SU-DHL-6 (cell line): ENCODE data around the gene IL24.

Experiments
- H2AFZ ChIP-seq: fragments of 200-600 bp; sonication (generic); 2 replicates; pipeline ENCODE4 v1.6.1; 2014; ENCODE audit warnings: low read depth, mild to moderate bottlenecking, moderate library complexity, mixed read lengths, antibody characterized with exemption, low read length; ENCODE audit not compliant: severe bottlenecking
- H3F3A ChIP-seq: fragments of 200-600 bp; shearing (Covaris generic); 2 replicates; pipeline ENCODE4 v1.6.0; 2016; ENCODE audit warnings: antibody characterized with exemption, mild to moderate bottlenecking; ENCODE audit not compliant: insufficient read depth
- H3K27ac ChIP-seq: fragments of 200-600 bp; sonication (generic); 2 replicates; pipeline ENCODE4 v1.5.1; 2016; ENCODE audit warnings: low read depth, mild to moderate bottlenecking, low read length, moderate library complexity, mixed read lengths
- H3K27me3 ChIP-seq: fragments of 200-600 bp; sonication (generic), shearing (Covaris generic); 2 replicates; pipeline ENCODE4 v1.6.0; 2014; ENCODE audit warnings: mild to moderate bottlenecking, low read length
- H3K36me3 ChIP-seq: fragments of 200-600 bp; sonication (generic); 2 replicates; pipeline ENCODE4 v1.6.1; 2014; ENCODE audit warnings: mild to moderate bottlenecking, low read length, mixed read lengths
- H3K4me2 ChIP-seq: fragments of 300-600, 200-600 bp; shearing (Covaris generic), sonication (generic); 2 replicates; pipeline ENCODE4 v1.6.0; 2014; ENCODE audit warnings: low read length, low read depth, mild to moderate bottlenecking; ENCODE audit not compliant: poor library complexity, severe bottlenecking
- H3K4me3 ChIP-seq: fragments of 200-600 bp; sonication (generic); 2 replicates; pipeline ENCODE4 v1.5.1; 2014; ENCODE audit warnings: antibody characterized with exemption, low read length, mild to moderate bottlenecking, mixed read lengths; ENCODE audit not compliant: insufficient read depth, poor library complexity, severe bottlenecking
- H3K79me2 ChIP-seq: fragments of 200-600 bp; sonication (generic); 2 replicates; pipeline ENCODE4 v1.6.1; 2014; ENCODE audit warnings: mild to moderate bottlenecking, low read length, moderate library complexity; ENCODE audit not compliant: insufficient read depth
- H3K9ac ChIP-seq: fragments of 200-600 bp; sonication (generic); 2 replicates; pipeline ENCODE4 v1.7.0; 2014; ENCODE audit warnings: mild to moderate bottlenecking, low read length
- H3K9me2 ChIP-seq: fragments of 200-600 bp; sonication (generic); replicated peaks from 2 replicates; pipeline ENCODE4 v1.6.1; 2014; ENCODE audit warnings: low read length; ENCODE audit not compliant: insufficient read depth
- H3K9me3 ChIP-seq: fragments of 200-600 bp; sonication (generic); 2 replicates; pipeline ENCODE4 v1.6.1; 2014; ENCODE audit warnings: low read length, mixed read lengths; ENCODE audit not compliant: insufficient read depth
- H4K20me1 ChIP-seq: fragments of 200-600 bp; sonication (generic); 2 replicates; pipeline ENCODE4 v1.6.1; 2014; ENCODE audit warnings: low read depth, mild to moderate bottlenecking, antibody characterized with exemption, low read length, moderate library complexity, mixed read lengths
- CTCF ChIP-seq: fragments of 200-600 bp; sonication (generic); IDR thresholded peaks from one replicate; pipeline ENCODE4 v1.5.1; 2017; ENCODE audit warnings: antibody characterized with exemption, mild to moderate bottlenecking, low read length, moderate library complexity; ENCODE audit not compliant: insufficient read depth, poor library complexity, severe bottlenecking
- EZH2phosphoT487 ChIP-seq: fragments of 200-600 bp; sonication (generic), shearing (Covaris generic); conservative IDR thresholded peaks from 2 replicates; pipeline ENCODE4 v1.6.1; 2018; ENCODE audit warnings: mild to moderate bottlenecking, antibody characterized with exemption, low read length, moderate library complexity, mixed read lengths

The IL24 gene

GRCh38 chr1:206860165-206860564, 37.1 kb upstream of the IL24 start:
- H3K79me2 ChIP-seq = no peaks in the 10 kb centered on the region
- H3F3A ChIP-seq = no peaks in the 10 kb centered on the region
- H4K20me1 ChIP-seq = no peaks in the 10 kb centered on the region
- H3K27ac ChIP-seq = no peak overlapping the region
- H2AFZ ChIP-seq = no peak overlapping the region
- H3K36me3 ChIP-seq = no peaks in the 10 kb centered on the region
- H3K27me3 ChIP-seq = no peaks in the 10 kb centered on the region
- H3K9me3 ChIP-seq = no peaks in the 10 kb centered on the region
- H3K4me2 ChIP-seq = no peak overlapping the region
- TF ChIP-seq CTCF (no peak), EZH2phosphoT487 (no peak)
- no peaks in the 10 kb centered on the region for H3K9me2 ChIP-seq
- no peak overlapping the region for H3K9ac ChIP-seq
- H3K4me3 ChIP-seq = no peak overlapping the region

- Histone ChIP-seq H4K20me1 (no peaks in the 10 kb centered on the region), H3K9me2 (no peaks in the 10 kb centered on the region), H3K27me3 (no peaks in the 10 kb centered on the region), H3K79me2 (no peaks in the 10 kb centered on the region), H2AFZ (no peak overlapping the region), H3K27ac (no peak overlapping the region), H3K4me2 (no peak overlapping the region), H3K4me3 (no peak overlapping the region), H3K9me3 (no peaks in the 10 kb centered on the region), H3K36me3 (no peaks in the 10 kb centered on the region), H3F3A (no peaks in the 10 kb centered on the region), H3K9ac (no peak overlapping the region)
- no peak for TF ChIP-seq CTCF
- TF ChIP-seq EZH2phosphoT487 = no peak
These were observed 34.0 kb upstream of the IL24 start for GRCh38 chr1:206863266-206863665.

- H3K9ac ChIP-seq = no peak within 1 kb of the TSS
- H3K4me3 ChIP-seq = no peak within 1 kb of the TSS
- no peaks in the 10 kb centered on the region for H3K9me2 ChIP-seq
- H2AFZ ChIP-seq = no peak within 1 kb of the TSS
- no peaks in the 10 kb centered on the region for H3K79me2 ChIP-seq
- H3K9me3 ChIP-seq = no peaks in the 10 kb centered on the region
- H3K4me2 ChIP-seq = no peak within 1 kb of the TSS
- no peaks in the 10 kb centered on the region for H3K27me3 ChIP-seq
- no peaks in the 10 kb centered on the region for H3F3A ChIP-seq
- H3K27ac ChIP-seq = no peak within 1 kb of the TSS
- H3K36me3 ChIP-seq = no peaks in the 10 kb centered on the region
- H4K20me1 ChIP-seq = no peaks in the 10 kb centered on the region
- peak; percentile 68 for TF ChIP-seq CTCF
- no peak for TF ChIP-seq EZH2phosphoT487
These were observed 32.1 kb upstream of the IL24 start, which contains the start of gene IL20 for GRCh38 chr1:206864939-206865671. Gene IL20, plus strand, starts transcription at chr1:206865623. Its CDS starts 230 bp downstream, at chr1:206865853.
